Ammon's horn (tissue), 1 donor: ENCODE results near the gene ANKRD11.

ENCODE experiments used
- DNase-seq: peaks from one replicate; pipeline ENCODE4 v3.0.0-alpha.2; 2016; ENCODE audit warnings: low spot score

Gene ANKRD11

DNA sequence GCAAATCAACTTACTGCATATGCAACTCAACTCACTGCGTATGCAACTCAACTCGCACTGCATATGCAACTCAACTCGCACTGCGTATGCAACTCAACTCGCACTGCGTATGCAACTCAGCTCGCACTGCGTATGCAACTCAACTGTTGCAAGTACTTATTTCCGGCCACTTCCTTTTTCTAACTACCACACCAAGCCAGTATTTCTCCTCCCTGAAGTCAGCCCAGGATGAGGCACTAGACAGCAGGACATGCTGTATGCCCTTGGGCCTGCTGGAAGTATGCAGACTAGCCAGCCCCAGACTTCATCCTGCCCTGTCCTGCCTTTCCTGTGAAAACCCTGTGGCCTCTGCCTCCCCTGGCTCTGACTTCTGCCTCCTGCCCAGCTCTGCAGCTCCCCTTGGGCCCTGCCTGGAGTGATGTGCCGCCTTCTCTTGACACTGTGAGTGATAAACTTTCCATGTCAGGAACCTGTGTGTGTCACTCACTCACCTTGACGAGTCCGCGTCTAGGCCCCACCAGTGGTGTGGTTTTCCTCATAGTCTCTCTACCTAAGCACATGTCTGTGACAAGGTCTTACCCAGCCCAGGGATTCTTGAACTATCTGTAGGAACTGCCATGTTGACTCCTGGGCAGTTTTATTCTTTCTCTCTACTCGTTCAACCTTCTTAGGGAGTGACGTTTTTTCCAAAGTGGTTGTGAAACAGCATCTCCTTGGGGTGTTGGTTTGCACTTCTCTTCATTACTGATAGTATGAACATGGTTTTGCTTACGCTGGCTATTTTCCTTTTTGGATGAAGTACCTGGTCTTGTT, 256.5 kb downstream of the ANKRD11 start:
- DNase-seq: no peak

DNA sequence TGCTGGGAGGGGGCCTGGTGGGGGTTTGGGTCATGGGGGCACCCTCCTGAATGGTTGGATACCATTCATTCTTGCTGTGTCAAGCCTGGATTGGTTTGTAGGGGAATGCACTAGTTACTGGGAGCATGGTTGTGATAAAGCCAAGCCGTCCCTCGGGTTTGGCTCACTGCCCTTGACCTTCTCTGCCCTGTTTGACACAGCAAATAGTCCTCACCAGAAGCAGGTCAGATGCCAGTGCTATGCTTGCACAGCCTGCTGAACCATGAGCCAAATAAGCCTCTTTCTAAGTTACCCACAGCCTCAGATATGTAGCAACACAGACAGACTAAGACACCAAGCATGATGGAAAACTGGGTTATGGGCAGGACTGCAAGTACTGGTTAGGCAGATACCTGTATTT, 258.3 kb downstream of the ANKRD11 start:
- no peak for DNase-seq

DNA sequence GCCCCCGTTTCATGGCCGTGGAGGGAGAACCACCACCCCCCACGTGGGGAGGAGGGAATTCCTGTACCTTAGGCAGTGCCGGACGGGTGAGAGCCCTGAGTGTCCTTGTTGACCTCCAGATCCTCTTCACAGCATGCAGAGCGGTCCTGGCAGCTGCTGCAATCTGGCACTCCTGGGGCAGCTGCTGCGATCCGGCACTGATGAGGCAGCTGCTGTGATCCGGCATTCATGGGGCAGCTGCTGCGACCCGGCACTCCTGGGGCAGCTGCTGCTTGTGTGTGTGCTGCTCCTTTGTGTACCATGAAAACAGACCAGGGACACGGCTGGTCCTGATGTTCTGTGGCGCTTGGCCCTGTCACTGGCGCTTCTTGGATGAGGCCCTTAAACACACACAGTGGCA, 260.1 kb downstream of the ANKRD11 start:
- no peak for DNase-seq

DNA sequence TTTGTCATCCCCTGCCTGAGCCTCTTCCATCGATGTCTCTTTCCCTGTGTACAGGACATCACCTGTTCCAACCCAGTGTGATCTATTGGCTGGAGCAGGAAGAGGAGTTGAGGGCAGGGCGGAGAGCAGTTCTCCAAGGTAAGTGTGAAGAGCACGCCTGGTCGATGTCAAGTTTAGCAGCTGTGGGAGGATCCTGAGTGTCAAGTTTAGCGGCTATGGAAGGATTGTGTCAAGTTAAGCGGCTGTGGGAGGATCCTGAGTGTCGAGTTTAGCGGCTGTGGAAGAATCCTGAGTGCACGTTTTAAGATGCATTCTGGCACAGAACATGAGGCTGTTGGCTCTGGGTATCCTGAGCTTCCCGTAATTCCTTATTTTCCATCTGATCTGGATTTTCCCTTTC, 265.7 kb downstream of the ANKRD11 start:
- DNase-seq: no peak

DNA sequence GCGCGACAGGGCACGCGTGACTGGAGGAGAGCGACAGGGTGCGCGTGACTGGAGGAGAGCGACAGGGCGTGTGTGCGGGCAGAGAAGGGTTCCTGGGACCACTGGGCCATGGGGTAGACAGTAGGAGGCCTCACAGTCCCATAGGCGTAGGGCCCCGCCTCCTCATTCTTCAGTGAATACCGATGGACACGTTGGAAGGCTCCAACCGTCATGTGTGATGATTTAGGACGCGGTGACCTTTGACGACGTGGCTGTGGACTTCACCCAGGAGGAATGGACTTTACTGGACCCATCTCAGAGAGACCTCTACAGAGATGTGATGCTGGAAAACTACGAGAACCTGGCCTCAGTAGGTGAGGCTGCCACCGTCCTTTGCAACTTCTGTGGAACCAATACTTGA, 267.4 kb downstream of the ANKRD11 start:
- no peak for DNase-seq

DNA sequence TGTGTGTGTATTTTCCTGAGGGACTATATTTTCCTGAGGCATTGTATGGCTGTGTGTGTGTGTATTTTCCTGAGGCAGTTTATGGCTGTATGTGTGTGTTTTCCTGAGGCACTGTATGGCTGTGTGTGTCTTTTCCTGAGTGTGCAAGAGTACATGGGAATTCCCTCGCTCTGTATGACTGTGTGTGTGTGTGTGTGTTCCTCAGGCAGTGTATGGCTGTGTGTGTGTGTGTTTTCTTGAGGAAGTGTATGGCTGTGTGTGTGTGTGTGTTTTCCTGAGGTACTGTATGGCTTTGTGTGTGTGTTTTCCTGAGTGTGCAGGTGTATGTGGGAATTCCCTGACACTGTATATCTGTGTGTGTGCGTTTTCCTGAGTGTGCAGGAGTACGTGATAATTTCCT, 268.8 kb downstream of the ANKRD11 start:
- DNase-seq: no peak

DNA sequence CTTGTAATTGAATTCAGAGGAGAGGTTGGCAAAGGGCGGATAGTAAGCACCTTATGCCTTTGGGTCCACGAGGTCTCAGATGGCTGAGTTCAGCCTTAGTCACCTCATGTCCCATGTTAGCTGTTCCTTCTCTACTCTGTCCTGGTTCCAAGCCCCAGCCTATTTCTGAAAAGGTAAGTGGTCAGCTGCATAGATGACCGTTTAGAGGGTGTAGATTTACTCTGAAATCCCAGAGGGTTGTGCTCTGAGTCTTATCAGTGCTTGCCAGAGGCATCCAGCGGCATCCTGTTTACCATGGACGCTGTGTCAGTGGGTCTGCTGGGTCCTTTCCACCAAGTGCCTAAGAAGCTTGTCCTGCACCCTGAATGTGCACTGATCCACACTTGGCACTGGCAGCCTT, 271.0 kb downstream of the ANKRD11 start:
- DNase-seq: no peak
